HPDE6-E6E7 (cell line): ENCODE data around the gene FNBP1L.

Source experiments
- DNase-seq: peaks from one replicate; pipeline ENCODE4 v3.0.0; 2011; ENCODE audit warnings: missing footprints; ENCODE audit errors: extremely low spot score

The FNBP1L gene

DNA sequence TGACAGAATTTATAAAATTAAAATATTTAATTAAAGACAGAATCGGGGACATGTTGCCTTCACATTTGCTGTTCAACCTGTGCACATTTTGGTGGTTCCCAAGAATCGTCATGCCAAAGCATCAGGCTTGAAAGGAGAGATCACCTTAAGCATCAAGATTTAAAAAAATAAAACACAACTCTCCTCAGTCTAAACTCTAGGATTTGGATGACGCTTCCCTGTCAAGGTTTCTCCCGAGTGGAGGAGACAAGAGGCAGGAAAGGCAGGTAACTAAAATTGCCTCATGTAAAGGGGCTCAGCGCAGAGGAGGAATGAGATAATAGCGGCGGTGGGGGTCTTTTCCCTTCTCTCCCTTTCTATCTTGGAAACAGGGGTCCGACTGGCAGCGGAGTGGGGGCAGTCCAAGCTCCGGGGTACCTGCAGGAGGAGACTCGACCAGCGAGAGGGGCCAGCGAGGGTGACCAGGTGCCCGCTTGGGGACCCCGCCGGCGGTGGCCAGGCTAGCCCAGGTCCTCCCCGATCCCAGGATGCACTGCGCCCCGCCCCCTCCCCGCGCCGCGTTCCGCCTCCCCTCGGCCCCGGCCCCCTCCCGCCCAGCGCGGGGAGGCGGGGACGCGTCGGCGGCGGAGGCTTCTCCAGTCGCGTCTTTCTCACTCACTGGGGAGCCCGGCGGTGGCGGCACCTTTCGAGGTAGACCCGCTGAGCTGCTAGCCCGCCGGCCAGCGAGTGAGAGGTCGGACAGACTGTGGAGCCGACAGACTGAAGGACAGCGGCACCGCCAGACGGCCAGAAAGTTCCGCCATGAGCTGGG lies at the start of gene FNBP1L:
Gene FNBP1L, plus strand, starts transcription at position 638 of the 811 bp plus-strand sequence. Its CDS starts 164 bp downstream, at position 802.
- DNase-seq, result peak; percentile 64

DNA sequence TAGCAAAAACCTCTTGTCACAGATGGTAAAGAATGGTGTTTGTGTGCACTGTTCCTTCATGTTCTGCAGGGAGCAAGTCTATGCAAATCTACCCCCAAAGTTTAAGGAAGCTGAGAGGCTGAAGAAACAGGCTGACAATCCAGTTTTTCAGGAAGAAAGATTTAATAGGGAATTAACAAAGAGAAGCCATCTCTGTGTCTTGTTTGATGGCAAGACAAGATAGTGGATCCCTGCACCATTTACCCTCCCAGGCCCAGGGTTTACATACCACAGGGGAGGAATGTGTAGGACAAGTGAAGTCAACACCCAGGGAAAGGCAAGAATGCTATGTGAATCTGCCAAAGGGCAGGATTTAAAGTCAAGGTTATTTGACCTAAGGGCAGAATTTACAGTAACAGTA lies 48.1 kb upstream of the FNBP1L start:
- no peak for DNase-seq

DNA sequence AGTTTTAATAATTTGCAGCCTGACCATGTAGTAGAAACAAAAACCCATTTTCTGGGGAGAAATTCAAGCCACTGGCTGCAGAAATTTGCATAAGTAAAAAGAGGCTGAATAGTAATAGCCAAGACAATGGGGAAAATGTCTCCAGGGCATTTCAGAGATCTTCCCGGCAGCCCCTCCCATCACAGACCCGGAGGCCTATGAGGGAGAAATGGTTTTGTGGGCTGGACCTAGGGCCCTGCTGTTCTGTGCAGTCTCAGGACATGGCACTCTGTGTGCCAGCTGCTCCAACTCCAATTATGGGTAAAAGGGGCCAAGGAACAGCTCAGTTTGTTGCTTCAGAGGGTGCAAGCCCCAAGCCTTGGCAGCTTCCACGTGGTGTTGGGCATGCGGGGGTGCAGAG lies 39.7 kb upstream of the FNBP1L start:
- no peak for DNase-seq

DNA sequence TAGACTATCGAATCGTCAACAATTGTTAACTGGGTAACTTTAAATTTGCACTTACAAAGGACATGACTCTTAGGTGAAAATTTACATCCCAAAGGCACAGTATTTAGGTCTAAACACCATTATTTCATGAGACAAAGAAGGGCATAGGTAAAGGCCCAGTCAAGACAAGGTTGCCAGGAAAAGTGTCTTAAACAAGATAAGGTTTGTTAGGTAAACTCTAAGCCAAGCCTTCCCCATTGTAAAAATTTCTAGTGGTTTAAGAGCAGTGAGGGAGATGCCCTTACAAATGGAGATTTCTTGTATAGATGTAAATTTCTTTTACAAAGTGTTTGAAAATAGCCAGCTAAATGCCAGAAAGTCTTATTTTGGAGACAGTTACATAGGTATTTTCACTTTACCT lies 36.9 kb upstream of the FNBP1L start:
- no peak for DNase-seq

DNA sequence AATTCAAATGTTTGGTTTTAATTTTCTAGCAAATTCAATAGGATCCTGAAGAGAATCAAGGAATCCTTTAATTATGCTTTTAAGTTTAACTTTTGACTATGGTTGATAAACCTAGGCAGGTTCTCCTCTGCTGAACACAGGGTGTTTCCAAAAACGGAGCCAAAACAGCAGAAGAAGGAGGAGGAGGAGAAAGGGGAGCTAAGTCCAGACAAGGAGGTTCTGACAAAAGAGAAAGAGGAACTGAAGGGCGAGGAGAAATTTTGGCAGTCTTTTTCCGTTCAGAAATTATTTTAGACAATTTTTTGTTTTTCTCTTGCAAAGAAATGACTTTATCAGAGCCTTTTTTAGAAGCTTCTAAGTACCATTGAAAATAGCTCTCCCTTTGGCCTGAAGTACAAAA lies 33.2 kb upstream of the FNBP1L start:
- no peak for DNase-seq

DNA sequence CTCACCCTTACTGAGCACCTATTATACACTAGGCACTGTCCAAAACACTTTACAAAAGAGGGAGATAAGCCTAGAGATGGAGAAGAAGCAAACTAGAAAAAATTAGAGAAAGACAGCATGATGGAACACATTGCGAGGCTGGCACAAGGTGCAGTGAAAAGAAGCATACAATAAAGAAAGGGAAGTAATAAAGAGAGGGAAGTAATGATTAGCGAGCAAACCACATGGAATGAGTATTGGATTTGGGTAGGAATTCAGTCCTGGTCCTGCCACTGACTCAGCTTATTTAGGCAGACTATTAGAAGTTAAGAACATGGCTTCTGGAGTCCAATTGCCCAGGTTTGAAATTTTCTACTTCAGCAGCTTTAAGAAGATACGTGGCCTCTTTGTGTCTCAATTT lies 32.6 kb upstream of the FNBP1L start:
- no peak for DNase-seq

DNA sequence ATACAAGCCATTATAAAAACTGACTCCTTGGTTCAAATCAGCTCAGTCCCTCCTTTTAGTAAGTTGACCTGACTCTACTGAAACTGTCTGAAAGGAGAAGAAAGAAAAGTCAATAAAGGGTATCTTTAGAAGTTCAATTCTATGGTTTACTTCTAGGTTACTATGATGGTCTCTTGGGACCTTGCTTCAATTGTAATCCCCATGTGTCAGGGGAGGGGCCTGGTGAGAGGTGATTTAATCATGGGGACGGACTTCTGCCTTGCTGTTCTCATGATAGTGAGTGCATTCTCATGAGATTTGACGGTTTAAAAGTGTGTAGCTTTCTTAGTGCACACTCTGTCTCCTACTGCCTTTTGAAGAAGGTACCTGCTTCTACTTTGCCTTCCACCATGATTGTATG lies 31.7 kb upstream of the FNBP1L start:
- no peak for DNase-seq

DNA sequence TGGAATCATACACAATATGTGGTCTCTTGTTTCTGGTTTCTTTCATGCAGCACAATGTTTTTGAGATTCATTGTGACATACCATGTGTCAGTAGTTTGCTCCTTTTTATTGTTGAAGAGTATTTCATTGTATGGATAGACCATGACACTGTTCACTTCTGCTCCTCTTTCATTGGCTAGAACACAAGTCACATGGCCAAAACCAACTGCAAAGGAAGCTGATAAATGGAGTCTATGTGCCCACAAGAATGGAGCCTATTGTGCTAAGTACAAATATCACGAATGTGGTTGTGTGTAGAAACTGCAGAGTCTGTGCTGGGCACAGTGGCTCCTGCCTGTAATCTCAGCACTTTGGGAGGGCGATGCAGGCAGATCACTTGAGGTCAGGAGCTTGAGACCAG lies 28.6 kb upstream of the FNBP1L start:
- no peak for DNase-seq

DNA sequence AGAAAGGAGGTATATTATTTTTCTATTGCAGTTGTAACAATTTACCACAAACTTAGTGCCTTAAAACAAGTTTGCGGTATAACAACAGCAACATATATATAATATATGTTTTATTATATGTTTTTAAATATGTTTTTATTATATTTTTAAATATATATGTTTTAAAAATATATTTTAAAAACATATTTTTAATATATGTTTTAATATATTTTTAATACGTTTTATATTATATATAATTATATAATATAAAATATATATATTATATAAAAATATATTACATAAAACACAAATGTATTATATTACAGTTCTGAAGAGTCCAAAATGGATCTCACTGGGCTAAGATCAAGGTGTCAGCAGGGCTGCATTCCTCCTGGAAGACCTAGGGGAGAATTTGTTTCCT lies 27.5 kb upstream of the FNBP1L start:
- no peak for DNase-seq

DNA sequence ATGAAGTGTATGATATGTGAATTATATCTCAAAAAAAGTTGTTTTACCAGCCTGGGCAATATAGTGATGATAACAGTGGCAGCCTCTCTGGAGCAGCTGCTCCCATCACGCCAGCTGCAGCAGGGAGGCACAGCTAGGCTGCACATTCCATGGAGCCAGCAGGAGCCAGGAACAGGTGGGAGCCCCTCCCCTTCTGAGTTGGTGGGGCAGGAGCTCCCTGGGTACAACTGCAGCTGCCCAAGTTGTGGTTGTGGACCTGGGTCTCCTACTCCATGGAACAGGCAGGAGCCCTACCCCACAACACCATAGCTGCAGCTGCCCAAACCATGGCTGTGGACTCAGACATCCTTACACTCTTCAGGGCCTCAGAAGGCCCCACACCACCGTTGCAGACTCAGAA lies 21.7 kb upstream of the FNBP1L start:
- DNase-seq, result no peak

DNA sequence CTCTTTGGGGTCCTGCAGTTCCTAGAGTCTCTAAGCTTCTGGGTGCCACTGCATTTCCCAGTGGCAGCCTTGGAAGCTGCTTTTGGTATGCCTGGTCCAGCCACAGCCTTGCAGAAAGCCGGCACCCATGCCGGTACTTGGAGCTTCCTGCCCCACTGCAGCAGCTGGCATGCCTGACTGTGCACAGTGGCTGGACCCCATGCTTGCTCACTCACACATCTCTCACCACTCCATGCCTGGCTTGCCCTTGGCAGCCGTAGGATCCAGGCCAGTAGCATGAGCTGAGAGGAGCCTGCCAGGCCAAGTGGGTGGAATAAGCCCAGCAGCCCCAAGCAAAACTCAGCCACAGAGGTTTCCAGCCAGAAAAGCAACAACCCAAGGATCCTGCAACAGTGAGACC lies 20.3 kb upstream of the FNBP1L start:
- no peak for DNase-seq

DNA sequence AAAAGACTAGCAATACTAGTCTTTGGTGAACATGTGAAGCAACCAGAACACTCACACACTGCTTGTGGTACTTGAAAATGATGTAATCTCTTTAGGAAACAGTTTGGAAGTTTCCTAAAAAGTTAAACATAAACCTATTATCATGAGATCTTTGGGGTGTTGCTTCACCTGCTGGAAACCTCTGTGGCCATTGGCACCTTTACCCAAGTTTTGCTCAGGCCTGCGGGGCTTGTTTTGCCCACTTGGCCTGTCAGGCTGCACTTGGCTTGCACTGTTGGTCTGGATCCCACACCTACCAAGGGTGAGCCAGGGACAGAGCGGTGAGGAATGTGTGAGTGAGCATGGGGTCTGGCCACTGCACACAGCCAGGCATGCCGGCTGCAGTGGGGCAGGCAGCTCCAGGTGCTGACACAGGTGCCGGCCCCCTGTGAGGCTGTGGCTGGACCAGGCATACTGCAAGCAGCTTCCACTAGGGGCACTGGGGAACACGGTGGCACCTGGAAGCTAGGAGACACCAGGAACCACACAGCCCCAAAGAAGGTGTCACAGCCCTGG lies 14.4 kb upstream of the FNBP1L start:
- DNase-seq, result no peak

DNA sequence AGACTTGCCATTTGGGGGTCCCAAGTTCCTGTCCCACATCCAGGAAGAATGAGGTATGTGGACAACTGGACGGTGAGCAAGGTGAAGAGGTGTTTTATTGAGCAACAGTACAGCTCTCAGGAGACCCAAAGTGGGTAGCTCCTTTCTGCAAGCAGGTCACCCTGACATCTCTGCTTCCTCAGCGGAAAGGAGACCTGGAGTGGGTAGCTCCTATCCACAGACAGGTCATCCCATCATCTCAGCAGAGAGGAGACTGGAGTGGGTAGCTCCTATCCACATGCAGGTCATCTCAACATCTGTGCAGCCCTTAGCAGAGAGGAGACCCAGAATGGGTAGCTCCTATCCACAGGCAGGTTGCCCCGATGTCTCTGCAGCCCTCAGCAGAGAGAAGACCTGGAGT lies 13.8 kb upstream of the FNBP1L start:
- no peak for DNase-seq

DNA sequence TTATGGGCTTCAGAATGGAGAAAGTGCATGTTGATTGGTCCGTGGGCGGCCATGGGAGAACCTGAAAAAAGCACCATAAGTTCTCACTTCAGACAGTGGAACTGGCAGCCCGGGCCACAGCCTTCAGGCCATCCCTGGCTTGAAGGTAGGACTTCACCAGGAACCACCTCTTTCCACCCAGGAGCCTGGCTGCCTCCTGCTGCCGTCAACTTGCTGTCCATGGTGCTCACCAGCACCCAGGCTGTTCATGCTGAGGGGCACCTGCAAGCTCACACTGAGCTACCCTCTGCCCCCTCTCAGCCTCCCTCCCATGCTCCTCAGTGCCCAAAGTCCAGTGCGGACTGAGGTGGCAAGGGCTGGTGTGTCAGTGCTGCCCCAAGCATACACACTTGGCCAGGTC lies 12.9 kb upstream of the FNBP1L start:
- no peak for DNase-seq

DNA sequence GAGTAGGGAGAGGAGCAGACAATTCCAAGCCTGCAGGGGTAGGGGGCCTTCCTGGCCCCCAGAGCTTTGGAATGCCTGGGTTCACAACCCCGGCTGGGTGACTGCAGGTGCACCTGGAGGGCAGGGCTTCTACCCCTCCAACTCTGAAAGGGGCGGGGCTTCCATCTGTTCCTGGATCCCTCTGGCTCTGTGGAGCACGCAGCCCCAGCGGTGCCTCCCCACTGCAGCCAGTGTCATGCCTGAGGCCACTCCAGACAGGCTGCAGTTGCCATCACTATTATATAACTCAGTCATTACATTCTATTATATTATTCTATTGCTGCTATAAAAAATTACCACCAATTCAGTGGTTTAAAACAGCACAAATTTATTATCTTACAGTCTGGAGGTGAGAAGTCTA lies 12.5 kb upstream of the FNBP1L start:
- no peak for DNase-seq

DNA sequence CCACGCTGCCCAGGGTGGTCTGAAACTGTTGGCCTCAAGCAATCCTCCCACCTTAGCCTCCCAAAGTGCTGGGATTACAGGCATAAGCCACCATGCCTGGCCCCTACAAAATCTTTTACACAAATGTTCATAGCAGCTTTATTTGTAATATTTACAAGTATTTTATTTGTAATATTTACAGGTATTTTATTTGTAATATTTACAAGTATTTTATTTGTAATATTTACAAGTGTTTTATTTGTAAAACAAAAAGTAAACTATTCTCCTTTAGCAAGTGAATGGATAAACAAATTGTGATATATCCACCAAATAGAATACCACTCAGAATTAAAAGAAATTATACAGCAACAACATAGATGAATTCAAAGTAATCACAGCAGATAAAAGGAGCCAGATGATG lies 11.4 kb upstream of the FNBP1L start:
- no peak for DNase-seq

DNA sequence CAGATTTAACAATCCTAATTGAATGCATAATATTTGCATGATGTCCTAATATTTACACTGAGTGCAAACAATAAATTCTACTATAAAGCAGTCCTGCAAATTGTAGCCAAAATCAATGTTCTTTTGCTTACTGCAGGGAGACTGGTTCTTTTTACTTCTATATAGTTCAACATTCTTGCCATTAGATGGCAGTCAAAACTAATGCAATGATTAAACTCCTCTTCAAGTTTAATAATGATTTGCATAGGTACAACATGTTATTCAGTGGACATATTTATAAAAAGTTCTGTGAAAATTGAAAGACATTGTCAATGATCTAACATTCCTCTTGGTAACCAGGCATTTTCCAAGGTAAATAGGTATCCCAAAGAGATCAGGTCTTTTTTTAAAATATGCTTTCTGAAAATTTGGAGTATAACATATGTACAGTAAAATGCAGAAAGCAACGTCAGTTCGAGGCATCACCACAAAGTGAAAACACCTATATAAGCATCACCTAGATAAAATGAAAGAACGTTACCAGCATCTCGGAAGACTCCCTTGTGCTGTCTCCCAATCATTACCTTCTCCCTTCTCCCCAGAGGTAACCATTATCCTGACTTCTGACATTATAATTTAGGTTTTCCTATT lies 9.8 kb upstream of the FNBP1L start:
- DNase-seq, result no peak

DNA sequence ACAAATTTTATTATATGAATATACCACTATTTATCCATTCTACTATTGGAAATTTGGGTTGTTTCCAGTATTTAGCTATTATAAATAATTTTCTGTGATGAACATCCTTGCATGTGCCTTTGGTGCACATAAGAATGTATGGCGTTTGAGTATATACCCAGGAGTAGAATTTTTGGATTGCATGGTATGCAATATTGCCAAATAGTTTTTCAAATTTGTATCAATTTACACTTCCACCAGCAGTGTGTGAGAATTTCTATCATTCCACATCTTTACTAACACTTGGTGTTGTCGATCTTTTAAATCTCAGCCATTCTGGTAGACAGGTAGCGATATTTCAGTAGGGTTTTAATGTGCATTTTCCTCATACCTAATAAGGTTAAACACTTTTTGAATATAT lies 9.2 kb upstream of the FNBP1L start:
- DNase-seq, result no peak

DNA sequence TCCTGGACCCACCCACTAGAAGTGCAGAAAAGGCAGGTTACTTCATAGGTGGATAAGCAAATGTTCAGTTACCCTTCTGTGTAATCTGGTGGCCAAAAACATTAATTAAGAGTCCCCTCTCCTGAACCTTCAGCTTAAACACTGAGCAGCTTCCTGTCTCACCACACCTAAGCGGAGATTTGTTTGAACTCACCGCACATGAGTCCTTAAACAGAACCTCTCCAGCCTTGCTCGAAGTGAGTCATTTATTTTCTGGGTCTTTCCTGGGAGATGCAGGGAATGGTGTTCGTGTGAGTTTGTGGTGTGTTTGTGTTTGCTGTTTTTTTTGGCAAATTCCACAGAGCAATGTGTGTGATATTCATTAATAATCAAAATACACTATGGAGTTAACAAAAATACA lies 7.6 kb upstream of the FNBP1L start:
- DNase-seq, result no peak

DNA sequence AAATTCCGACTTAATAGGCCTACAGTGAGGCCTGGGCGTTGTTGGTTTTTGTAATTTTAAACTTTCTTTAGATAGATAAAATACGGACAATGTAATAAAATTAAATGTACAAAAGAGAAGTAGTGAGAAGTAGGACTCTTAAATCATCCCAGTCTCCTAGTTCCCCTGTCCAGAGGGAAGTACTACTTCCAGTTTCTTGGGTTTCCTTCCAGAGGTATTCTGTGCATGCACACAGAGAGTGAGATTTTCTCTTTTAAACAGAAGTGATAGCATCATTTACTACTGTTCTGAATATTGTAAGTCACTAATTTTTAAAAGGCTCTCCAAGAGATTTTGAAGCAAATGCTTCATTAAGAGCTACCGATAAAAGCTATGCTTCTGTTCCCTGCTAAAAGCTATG lies 7.2 kb upstream of the FNBP1L start:
- DNase-seq, result no peak

DNA sequence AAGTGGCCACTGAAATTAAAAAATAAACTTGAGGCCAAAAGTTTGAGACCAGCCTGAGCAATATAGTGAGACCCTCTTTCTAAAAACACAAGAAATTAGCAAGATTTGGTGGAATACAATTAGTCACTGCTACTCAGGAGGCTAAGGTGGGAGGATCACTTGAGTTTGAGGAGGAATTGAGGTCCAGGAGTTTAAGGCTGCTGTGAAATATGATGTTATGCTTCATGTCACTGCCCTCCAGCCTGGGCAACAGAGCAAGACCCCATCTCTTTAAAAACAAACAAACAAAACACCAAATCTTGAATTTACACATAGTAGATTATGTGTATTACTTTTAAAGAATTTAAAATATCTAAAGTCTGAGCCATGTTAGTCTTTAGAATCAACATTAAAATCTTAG lies 6.3 kb upstream of the FNBP1L start:
- DNase-seq, result no peak

DNA sequence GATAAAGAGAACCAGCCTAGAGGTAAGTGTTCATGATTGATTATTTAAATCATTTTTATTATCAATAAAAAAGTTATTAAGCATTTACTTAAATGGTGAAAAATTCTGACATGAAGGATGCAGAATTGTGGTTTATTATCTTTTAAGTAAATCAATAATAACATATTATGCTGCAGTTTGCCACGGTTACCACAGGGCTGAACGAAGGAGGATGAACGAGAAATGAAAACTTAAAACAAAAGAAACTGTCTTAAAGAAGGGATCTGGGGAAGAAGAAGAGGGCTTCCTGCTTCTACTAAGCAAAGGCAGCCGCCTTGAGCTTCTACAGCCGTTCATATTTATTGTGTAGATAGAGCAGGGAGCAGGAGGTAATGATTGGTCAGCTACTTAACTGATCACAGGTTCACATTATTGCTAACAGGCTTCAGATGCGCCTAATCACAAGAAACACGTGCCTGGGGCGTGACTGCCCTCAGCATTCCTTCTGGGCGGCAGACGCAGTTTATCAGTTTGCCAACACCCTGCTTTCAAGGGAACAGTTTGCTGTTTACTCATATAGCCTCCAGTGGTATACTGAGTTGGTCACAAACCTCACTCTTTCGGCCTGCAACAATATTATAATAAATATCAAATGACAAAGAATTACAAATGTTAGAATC lies 5.8 kb upstream of the FNBP1L start:
- DNase-seq, result no peak

DNA sequence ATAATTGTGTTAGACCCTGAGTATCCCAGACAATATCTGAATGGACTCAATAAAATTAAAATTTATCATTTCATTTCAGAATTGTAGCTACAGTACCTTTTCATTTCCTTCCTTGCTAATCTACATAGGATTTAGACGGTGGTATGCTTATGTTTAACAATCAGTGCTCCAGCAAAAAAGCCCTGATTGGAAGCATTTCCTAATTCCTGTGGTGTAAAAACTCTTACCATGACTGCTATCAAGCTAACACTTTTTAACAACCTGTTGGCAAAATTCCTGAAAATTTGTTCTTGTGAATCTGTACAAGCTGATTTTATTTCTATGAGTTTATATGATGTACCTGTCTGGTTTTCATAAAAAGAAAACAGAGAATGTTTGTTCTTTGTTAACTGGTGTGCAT lies 5.2 kb upstream of the FNBP1L start:
- no peak for DNase-seq
